GM10847 (cell line): ENCODE measurements around the gene KCNG2.

Experiments used
- POLR2A ChIP-seq: IDR thresholded peaks from 2 replicates; pipeline ENCODE4 v1.6.1; 2011; ENCODE audit not compliant: insufficient read length; ENCODE audit errors: extremely low read depth

Gene KCNG2

GRCh38 chr18:79817607-79817998 lies 19.9 kb downstream of the KCNG2 start:
- no peak for TF ChIP-seq POLR2A

- TF ChIP-seq POLR2A: no peak
Measured at GRCh38 chr18:79818036-79818435, 20.3 kb downstream of the KCNG2 start.

DNA sequence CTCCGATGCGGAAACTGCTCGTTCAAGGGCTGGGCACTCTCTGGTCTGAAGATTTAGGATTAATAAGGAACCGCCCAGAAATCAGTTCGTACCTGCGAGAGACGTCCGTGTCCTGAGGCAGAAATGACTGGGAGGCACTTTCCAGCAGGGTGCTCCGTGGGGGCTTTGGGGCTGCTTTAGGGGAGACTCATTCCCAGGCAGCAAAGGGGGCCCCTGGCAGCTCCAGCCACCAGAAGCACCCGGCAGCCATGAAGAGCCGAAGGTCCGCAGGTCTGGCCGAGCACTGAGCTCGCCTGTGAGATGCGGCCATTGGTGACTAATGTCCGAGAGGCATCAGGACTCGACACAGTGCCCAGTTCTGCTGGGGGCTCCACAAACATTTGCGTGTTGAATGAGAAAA lies 20.9 kb downstream of the KCNG2 start:
- TF ChIP-seq POLR2A: no peak

DNA sequence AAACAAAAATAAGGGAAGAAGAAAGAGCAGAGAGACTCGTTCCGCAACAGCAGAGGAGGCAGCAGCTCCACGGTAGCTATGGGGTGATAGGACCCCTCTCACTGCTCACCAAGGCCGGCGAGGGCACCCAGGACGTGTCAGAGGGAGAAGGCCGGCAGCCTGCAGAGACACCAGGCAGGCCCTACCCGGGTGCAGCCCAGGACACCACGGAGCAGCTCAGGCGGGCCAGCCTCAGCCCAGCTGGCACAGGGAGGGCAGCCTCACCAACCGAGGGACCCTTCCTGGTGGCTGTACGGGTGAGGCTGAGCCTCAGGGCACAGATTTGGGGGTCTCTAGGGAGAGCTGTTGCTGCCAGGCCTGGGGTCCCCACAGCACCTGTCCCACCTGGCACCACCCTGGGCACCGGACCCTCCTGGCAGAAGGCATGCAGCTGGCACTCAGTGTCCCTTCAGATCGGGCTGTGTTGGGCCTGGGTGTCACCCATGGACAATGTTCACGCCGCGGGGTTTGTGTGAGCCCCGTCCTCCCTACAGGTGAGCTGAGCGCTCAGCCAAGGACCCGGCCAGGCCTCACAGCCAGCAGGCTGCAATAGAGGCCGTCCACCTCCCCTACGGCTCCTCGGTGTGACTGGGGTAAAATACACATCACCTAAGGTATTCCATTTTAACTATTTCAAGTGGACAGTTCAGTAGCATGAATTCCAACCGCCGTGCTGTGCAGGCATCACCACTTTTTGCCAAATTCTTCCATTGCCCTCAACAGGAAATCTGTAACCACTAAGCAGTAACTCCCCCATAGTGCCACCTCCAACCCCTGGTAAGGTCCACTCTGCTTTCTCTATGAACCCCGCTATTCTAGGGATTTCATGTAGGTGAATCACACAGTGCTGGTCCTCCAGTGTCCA lies 21.6 kb downstream of the KCNG2 start:
- TF ChIP-seq POLR2A: no peak

DNA sequence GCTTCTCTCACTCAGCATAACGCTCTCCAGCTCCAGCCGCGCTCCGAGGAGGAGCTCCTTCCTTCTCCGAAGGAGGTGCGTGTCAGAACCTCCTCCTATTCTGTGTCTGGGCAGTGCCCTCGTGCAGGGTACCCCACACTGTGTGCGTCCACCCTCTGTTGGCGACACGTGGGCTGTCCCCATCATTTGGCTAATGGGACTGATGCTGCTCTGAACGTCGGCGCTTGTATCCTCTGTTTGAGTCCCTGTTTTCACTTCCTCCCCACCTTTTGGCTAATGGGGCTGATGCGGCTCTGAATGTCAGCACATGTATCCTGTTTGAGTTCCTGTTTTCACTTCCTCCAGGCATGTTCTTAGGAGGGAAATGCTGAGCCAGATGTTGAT lies 22.2 kb downstream of the KCNG2 start:
- TF ChIP-seq POLR2A: no peak

- no peak for TF ChIP-seq POLR2A
Measured at GRCh38 chr18:79823120-79823519, 25.4 kb downstream of the KCNG2 start.

- no peak for TF ChIP-seq POLR2A
Measured at GRCh38 chr18:79825913-79826312, 28.2 kb downstream of the KCNG2 start.

- TF ChIP-seq POLR2A: no peak
Measured at GRCh38 chr18:79826966-79827365, 29.2 kb downstream of the KCNG2 start.

- no peak for TF ChIP-seq POLR2A
Measured at GRCh38 chr18:79828258-79828657, 30.5 kb downstream of the KCNG2 start.

GRCh38 chr18:79829136-79829854 lies 31.6 kb downstream of the KCNG2 start:
- TF ChIP-seq POLR2A: no peak

DNA sequence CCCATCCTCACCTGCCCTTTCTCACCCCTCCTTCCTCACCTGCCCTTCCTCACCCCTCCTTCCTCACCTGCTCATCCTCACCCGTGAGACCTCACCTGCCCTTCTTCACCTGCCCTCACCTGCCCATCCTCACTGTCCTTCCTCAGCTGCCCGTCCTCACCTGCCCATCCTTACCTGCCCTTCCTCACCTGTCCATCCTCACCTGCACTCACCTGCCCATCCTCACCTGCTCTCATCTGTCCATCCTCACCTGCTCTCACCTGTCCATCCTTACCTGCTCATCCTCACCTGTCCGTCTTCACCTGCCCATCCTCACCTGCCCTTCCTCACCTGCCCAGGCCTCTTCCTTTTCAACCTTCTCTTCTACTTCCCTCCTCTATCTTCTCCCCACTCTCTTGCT lies 34.4 kb downstream of the KCNG2 start:
- no peak for TF ChIP-seq POLR2A

- TF ChIP-seq POLR2A: no peak
Measured at GRCh38 chr18:79834834-79835233, 37.1 kb downstream of the KCNG2 start.

- TF ChIP-seq POLR2A: no peak
Measured at GRCh38 chr18:79841936-79842335, 44.2 kb downstream of the KCNG2 start.

- no peak for TF ChIP-seq POLR2A
Measured at GRCh38 chr18:79844999-79845563, 47.3 kb downstream of the KCNG2 start.

DNA sequence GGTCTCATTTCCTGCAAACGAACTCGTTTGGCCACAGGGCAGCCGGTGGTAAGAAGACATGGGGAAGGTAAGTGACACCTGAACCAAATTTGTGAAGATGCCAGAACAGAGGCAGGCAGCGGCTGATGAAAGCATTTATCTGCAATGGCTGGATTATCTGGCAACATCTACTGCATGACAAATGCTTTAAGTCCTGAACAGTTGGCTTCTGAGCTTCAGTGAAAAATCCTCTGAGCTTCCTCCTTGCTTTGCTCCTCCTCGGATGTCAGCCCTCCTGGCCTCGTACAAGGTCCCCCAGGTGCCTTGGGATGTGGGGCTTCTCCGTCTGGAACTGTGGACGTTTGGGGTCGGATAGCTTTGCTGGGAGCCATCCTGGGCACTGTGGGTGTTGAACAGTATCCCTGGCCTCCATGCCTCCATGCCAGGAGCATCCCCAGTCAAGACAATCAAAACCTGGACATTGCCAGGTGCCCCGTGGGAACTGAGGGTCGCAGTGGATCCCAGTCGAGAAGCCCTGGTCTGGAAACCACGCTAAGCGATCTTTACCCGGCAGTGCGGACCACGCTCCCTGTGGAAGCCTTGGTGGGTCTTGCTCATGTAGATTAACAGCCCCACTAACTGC lies 49.3 kb downstream of the KCNG2 start:
- no peak for TF ChIP-seq POLR2A
